ENCODE data around the gene MPZL1.

The MPZL1 gene

DNA sequence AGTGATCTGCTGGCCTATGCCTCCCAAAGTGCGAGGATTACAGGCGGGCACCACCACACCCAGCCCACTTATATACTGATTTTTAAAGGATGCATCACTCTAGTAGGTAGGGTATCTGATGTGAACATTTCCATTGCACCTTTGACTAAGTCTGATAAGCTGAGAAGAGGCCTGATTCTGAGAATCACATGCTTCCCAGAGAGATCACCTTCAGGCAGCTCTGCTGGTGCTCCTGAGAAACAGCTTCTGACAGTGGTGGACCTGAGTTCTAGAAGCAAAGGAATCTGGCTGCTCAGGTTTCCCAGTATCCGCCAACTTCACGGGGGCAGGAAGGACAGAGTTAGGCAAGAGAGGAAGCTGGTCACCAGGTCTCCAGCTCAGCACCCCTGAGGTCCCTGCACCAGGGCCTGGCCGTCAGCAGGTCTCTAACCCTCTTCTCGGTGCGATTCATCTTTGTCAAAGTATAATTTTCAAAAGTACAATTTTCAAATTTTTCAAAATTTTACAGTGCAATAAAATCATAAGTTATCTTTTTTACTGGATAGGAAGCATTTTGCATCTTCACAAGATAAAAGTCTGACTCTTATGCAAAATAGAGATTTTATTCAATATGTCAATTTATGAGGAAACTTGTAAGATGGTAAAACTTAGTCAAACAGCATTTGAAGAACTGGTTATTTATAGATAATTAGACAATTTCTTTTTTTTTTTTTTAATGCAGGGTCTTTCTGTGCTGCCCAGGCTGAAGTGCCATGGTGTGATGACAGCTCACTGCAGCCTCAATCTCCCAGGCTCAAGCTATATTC is 25.8 kb upstream of the MPZL1 start:
- DNase-seq (ENCODE audit: low spot score): no peak

DNA sequence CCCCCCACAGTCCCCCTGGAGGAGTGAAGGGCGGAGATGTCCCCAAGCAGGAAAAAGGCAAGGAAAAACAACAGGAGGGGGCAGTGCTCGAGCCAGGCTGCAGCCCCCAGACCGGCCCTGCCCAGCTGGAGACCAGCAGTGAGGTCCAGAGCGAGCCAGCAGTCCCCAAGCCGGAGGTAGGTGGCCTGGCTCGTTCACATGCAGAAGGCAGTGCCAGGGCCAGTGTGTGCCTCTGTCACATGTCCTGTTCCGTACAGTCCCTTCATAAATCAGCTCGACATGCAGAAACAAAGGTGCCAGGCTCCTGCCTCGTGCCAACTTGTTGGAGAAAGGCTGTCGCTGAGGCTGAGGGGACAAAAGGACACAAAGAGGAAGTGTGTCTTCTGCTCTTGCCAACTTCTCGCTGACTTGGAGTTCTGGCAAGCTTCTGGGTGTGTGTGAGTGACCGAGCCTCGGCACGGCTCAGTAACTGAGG is 24.1 kb upstream of the MPZL1 start:
- no peak for DNase-seq (ENCODE audit: low spot score)

GRCh38 chr1:167698313-167698712 is 23.5 kb upstream of the MPZL1 start:
- DNase-seq (ENCODE audit: low spot score): no peak

GRCh38 chr1:167701510-167701909 is 20.3 kb upstream of the MPZL1 start:
- DNase-seq (ENCODE audit: low spot score): no peak

GRCh38 chr1:167703557-167703956 is 18.2 kb upstream of the MPZL1 start:
- no peak for DNase-seq (ENCODE audit: low spot score)

GRCh38 chr1:167704715-167705114 is 17.1 kb upstream of the MPZL1 start:
- no peak for DNase-seq (ENCODE audit: low spot score)

DNA sequence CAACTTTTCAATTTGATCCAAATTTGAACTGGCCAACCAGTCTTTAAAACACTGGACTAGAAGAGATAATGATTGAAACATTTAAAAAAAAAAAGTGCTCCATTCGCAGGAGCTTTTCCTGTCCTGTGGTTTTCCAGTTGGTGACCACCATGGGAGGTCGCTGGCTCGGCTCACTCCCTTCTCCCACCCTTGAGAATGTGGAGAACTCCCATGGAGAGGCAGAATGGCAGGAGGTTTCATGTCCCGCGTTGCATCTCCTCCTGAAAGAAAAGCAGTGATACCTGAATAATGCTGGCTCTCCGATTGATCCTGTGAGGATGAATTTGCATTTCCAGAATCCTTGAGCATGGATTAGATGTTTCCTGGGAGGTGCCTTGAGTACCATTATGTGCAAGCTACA is 16.5 kb upstream of the MPZL1 start:
- DNase-seq (ENCODE audit: low spot score): no peak

GRCh38 chr1:167706363-167706762 is 15.4 kb upstream of the MPZL1 start:
- no peak for DNase-seq (ENCODE audit: low spot score)

DNA sequence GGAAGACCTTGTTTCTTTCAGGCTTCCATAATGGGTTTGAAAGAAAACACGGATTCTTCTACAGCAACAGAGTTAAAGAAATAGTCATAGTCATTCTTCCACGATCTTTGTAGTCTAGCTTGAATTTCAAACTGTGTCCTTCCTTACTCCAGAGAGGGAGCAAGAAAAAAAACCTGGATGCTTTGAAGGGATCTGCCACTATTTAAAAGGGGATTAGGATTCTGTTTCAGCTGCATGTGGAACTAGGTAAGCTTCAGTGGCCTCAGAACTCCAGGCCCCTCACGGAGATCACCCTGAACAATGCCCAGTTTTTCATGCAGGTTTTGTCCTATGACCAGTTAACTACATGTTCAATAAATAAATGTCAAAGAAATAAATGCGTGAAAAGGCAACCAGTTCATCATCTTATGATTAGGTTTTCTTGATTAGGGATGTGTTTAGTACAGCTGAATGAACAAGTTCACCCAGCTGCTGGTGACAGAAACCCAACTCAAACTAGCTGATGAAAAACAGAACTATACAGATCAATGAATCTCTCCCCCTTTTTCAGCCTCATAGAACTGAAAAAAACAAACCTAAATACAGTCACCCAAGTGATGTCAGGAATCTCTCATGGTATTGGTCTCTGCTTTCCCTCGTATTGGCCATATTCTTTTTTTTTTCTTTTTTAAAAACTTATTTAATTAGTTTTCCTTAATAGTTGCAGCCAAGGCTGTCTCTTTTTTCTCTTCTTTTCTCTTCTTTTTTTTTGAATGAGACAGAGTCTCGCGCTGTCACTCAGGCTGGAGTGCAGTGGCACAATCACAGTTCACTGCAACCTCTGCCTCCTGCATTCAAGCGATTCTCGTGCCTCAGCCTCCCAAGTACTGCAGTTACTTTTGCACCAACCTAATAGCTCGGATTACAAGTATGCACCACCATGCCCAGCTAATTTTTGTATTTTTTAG is 14.6 kb upstream of the MPZL1 start:
- DNase-seq (ENCODE audit: low spot score): no peak

GRCh38 chr1:167707942-167708341 is 13.8 kb upstream of the MPZL1 start:
- no peak for DNase-seq (ENCODE audit: low spot score)

DNA sequence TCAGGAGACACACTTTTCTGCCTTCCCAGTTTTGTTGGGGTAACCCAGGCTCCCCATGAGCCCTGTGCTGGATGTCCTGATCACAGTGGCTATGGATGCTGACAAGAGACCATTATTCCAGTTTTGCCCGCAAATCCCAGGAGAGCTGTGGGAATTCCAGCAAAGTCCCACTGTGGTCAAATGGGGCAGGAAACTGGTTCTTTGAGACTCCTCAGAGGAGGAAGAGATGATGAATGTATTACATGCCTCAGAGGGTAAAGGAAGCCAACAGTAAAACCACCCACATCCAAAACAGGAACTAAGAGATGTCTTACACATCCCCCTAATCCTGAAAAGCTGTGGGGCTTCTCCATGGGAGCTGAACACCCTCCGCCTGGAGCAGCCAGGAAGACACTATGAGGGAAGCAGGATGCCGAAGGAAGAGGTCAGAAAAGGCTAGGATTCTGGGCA is 12.8 kb upstream of the MPZL1 start:
- peak; percentile 41 for DNase-seq (ENCODE audit: low spot score)

- no peak for DNase-seq (ENCODE audit: low spot score)
Measured at GRCh38 chr1:167710836-167711235, 10.9 kb upstream of the MPZL1 start.

GRCh38 chr1:167711797-167712196 is 10.0 kb upstream of the MPZL1 start:
- DNase-seq (ENCODE audit: low spot score): no peak

DNA sequence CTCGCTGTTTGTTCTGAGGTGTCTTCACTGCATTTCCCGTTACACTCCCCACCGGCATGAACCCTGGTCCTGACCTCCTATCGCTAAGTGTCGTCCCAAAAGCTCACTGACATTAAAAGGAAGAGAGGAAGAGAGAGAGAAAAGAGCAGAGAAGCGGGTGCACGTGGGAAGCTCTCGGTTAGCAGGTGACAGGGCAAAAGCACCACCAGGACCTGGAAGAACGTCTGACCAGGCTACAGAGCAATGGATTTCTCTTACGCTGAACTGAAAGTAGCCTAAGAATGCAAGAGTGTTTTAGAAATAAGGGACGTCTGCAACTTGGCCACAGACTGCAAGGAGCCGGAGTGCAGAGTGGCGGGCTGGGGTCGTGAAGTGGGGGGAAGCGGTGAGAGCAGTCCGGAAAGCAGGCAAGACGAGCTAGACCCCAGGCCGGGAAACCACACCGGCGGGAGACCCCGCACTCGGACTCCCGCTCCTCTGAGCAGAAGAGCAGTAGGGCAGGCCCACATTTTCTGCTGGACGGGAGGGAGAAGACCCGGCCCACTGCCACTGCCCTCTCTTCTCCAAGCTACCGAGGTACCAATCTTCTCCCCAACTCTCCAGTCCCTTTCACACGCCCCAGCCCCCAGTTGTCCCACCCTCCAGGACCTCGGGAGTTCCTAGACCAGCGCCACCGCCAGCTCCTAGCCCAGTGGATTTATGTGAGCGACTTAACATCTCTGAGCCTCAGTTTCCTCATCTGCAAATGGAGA is 8.3 kb upstream of the MPZL1 start:
- DNase-seq (ENCODE audit: low spot score): no peak

DNA sequence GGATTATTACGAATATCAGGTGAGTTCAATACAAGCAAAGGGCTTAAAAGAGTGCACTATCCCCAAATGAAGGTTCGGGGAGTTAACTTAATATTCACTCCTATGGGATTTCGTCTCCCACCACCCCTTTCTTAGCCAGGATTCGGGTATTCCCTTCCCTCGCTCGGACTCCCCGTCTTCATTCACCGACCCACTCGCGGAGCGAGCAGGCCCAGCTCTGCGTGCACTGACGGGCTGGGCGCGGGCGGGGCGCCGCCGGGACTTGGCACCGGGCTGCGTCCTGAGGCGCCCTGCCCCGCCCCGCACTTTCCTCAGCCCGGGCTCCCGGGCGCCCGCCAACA is 7.7 kb upstream of the MPZL1 start:
- peak; percentile 72 for DNase-seq (ENCODE audit: low spot score)

DNA sequence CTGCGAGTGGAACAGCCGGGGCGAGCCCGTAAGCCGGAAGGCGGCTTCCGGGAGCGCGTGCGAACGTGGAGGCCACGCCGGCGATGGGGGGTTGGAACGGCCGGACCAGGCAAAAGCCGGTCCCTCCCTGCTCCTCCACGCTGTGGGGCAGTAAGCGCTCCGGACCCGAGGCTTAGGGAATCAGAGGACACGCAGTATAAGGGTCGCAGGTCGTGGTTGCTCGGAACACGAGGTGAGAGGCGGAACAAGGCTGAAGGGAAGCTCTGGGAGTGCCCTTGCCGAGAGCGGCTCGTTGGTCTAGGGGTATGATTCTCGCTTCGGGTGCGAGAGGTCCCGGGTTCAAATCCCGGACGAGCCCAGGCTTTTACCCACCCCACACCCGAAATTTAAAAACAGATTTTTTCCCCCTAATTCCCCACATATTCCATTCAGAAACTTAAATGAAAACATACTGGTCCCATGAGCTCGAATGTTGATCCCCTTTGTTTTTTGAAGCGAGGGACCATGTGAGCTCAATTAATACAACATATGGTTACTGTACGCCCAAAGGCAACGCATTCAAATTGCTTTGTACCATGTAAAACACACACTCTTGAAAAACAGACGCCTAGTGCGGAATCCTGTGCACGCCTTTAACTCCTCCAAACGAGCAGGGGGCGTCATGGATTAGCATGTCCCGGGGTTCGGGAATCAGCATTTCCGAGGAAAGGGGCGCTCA is 7.2 kb upstream of the MPZL1 start:
- DNase-seq (ENCODE audit: low spot score): peak; percentile 57

DNA sequence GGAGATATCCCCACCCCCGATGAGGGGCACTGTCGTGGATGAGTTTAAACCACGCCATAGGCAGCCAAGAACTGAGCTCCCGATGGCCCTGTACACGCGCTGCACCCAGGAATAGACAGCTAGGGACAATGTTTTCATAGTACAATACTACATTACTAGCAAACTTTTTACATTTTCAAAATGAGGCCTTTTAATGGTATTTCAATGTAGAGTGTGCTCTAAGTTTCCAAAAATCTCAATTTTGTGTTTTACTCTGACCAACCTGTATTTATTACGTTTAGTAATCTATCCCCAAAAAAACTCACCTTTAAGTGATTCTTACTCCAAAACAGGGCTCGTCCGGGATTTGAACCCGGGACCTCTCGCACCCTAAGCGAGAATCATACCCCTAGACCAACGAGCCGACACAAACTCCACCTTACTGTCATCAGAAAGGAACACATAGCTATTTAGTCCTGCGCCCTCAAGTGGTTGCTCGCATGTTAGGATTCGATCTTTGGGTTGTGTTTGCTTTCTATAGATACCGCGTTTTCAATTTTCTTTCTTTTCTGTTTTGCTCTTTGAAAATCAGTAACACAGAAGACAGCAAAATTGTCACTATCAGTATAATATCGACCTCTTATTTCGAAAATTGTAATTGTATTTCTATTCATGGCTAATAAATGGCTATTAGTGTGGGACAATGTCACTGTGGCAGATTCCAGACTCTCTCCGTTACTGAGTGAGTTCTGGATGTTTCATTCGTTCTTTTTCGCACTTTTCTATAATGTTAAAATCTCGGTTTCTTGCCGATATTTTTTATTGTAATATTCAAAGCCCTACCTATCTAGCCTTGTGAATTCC is 6.4 kb upstream of the MPZL1 start:
- peak; percentile 79 for DNase-seq (ENCODE audit: low spot score)

DNA sequence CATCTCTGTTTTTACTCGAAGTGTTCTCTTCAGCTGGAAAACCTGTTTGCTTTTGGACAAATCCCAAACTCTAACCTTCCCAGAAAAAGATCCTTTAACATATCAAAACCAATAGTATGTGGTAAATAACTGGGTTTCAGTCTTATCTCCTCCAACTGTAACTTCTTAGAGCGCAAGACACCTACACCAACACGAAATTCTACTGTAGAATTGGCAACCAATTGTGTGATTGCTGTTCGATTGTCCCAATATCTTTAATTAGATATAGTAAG is 5.8 kb upstream of the MPZL1 start:
- DNase-seq (ENCODE audit: low spot score): no peak

DNA sequence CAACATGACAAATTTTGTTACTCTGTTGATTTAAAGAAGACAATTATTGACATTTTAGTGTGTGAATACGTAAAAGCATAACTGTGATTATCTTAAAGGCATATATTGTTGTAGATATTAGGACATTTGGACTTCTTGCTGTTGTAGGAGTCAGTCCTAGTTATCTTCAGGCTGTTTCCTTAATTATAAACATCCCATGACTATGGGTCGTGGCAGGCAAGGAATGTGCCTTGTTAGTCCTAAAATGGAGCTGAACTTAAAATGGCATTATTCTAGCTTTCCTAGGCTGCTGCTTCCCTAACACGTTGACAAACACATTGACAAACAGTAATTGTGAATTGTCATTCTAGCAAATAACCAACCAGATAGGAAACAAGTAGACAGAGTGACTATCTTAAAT is 4.4 kb upstream of the MPZL1 start:
- DNase-seq (ENCODE audit: low spot score): no peak

DNA sequence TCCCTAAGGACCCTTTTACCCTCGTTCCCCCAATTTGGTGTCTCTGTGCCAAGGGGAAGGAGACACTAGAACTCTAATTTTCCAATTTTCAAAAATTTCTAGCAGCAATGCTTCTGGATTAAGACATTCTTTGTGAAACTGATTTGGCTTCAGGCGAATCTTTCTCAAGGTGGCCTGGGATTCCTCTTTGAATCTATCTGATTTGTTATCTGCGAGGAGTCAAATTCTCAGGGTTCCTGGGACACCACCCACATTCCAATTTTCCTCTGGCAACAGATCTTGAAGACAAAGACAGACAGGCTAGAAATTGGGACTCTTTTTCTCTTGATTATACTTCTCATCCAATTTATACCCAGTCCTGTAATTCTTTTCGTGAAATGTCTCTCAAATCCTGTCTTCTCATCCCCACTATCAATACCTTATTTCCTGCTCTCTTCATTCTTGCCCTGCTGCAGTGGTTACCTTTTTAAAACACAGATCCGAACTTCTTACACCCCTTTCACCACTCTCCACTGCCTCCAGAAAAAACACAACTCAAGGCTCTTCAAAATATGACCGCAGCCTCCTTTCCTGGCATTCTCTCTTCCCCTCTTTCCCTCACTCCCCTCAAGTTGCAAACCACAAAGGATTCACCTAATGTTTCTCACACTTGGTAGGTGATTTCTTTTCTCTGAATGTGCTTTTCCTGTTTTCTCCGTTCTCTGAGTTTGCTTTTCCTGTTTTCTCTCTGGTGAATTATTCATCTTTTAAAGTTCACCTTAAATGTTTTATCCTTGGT is 2.7 kb upstream of the MPZL1 start:
- DNase-seq (ENCODE audit: low spot score): no peak
